Measurements from ENCODE around the gene GPR25.
"Not testable (repeated sequence)": the region's sequence is repeated elsewhere in the genome, so short reads cannot be mapped to it uniquely, and the experiment has no call there.

GPR25 gene

DNA sequence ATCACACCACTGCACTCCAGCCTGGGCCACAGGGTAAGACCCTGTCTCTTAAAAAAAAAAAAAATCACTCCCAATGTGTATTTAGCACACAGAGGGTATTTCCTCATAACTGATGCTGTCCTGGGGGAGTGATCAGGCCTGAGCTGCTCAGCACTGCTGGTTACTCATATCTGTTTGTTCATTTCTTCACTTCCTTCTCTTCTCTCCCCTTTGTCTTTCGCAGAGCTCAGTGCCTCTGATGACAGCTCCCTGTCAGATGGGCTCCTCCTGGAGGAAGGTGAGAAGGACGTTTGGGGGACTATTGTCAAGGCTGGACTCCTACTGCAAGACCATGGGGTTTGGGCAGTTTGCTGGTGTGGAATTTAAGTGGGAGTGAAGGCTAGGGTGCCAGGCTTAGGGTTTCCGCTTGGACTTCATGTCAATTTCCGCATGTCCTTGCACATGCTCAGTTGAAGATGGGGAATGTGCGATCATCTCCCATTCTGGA, 34.9 kb downstream of the GPR25 start:
- H3K9ac ChIP-seq = no peak overlapping the region
- H3K4me1 ChIP-seq = no peaks in the 10 kb centered on the region

DNA sequence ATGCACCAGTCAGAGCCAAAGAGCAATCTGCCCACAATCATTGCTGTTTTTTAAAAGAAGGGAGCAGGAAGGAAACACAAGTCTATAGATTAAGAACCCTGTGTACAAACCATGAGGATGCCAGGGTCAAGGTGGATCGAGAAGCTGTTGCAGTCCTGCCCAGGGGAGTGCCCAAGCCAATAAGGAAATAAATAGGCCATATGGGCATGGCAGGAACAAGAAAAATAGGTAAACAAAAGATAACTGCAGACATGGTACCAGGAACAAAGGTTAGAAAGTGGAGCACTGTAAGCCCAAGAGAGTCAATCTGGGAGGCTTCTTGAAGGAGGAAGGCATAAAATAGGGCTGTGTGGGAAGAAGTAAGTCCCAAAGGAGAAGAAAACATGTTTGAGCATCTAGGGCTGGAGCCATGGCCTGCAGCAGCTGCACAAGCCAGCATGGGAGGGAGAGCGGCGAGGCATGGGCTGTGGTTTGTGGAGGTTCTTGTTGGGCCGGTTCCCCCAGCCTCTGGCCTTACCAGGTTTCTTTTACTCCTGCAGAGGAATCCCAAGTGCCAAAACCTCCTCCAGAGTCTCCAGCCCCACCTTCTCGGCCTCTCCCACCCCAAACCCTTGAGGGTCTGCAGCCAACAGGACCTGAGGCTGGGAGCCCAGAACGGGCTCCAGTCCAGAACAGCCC, 35.5 kb downstream of the GPR25 start:
- Histone ChIP-seq H3K27ac (no peak overlapping the region), H2AFZ (no peak overlapping the region), H3K4me3 (ENCODE audit: low read depth, low read length) (no peak overlapping the region), H3K79me2 (no peaks in the 10 kb centered on the region), H3K9me3 (ENCODE audit: control insufficient read depth, low read length) (no peaks in the 10 kb centered on the region), H3K4me2 (ENCODE audit: low read length) (no peak overlapping the region), H3K4me1 (no peaks in the 10 kb centered on the region), H3K36me3 (ENCODE audit: control insufficient read depth, insufficient read depth, low read length) (no peaks in the 10 kb centered on the region), H3K27me3 (ENCODE audit: control insufficient read depth, insufficient read depth, low read length) (no peaks in the 10 kb centered on the region), H3K9ac (no peak overlapping the region)
- TF ChIP-seq, protein P1, sequence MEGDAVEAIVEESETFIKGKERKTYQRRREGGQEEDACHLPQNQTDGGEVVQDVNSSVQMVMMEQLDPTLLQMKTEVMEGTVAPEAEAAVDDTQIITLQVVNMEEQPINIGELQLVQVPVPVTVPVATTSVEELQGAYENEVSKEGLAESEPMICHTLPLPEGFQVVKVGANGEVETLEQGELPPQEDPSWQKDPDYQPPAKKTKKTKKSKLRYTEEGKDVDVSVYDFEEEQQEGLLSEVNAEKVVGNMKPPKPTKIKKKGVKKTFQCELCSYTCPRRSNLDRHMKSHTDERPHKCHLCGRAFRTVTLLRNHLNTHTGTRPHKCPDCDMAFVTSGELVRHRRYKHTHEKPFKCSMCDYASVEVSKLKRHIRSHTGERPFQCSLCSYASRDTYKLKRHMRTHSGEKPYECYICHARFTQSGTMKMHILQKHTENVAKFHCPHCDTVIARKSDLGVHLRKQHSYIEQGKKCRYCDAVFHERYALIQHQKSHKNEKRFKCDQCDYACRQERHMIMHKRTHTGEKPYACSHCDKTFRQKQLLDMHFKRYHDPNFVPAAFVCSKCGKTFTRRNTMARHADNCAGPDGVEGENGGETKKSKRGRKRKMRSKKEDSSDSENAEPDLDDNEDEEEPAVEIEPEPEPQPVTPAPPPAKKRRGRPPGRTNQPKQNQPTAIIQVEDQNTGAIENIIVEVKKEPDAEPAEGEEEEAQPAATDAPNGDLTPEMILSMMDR (IDR thresholded peaks at IDR 0.05) = no peak

More for the DNA sequence above, 34.9 kb downstream of the GPR25 start:
- H3K4me3 ChIP-seq (ENCODE audit: low read depth, low read length) = no peak overlapping the region
- H3K36me3 ChIP-seq (ENCODE audit: control insufficient read depth, insufficient read depth, low read length) = no peaks in the 10 kb centered on the region
- H3K79me2 ChIP-seq = no peaks in the 10 kb centered on the region
- no peaks in the 10 kb centered on the region for H3K9me3 ChIP-seq (ENCODE audit: control insufficient read depth, low read length)
- H3K27ac ChIP-seq = no peak overlapping the region
- no peaks in the 10 kb centered on the region for H3K27me3 ChIP-seq (ENCODE audit: control insufficient read depth, insufficient read depth, low read length)
- no peak overlapping the region for H2AFZ ChIP-seq
- no peak overlapping the region for H3K4me2 ChIP-seq (ENCODE audit: low read length)
- TF ChIP-seq, protein P1 (IDR thresholded peaks at IDR 0.05) = no peak

GRCh38 chr1:200909071-200909470, 36.3 kb downstream of the GPR25 start:
- no peak overlapping the region for H2AFZ ChIP-seq
- no peaks in the 10 kb centered on the region for H3K79me2 ChIP-seq
- TF ChIP-seq, protein P1 (IDR thresholded peaks at IDR 0.05) = no peak
- H3K4me1 ChIP-seq = no peaks in the 10 kb centered on the region
- H3K9me3 ChIP-seq (ENCODE audit: control insufficient read depth, low read length) = no peaks in the 10 kb centered on the region
- no peaks in the 10 kb centered on the region for H3K36me3 ChIP-seq (ENCODE audit: control insufficient read depth, insufficient read depth, low read length)
- no peak overlapping the region for H3K4me3 ChIP-seq (ENCODE audit: low read depth, low read length)
- no peak overlapping the region for H3K9ac ChIP-seq
- H3K27me3 ChIP-seq (ENCODE audit: control insufficient read depth, insufficient read depth, low read length) = no peaks in the 10 kb centered on the region
- no peak overlapping the region for H3K4me2 ChIP-seq (ENCODE audit: low read length)
- no peak overlapping the region for H3K27ac ChIP-seq

GRCh38 chr1:200909757-200910239, 37.0 kb downstream of the GPR25 start:
- H3K27me3 ChIP-seq (ENCODE audit: control insufficient read depth, insufficient read depth, low read length) = no peaks in the 10 kb centered on the region
- H3K9ac ChIP-seq = no peak overlapping the region
- no peaks in the 10 kb centered on the region for H3K4me1 ChIP-seq
- no peak overlapping the region for H2AFZ ChIP-seq
- no peak overlapping the region for H3K4me2 ChIP-seq (ENCODE audit: low read length)
- TF ChIP-seq, protein P1 (IDR thresholded peaks at IDR 0.05) = no peak
- H3K4me3 ChIP-seq (ENCODE audit: low read depth, low read length) = no peak overlapping the region
- no peaks in the 10 kb centered on the region for H3K79me2 ChIP-seq
- H3K9me3 ChIP-seq (ENCODE audit: control insufficient read depth, low read length) = no peaks in the 10 kb centered on the region
- H3K27ac ChIP-seq = no peak overlapping the region
- no peaks in the 10 kb centered on the region for H3K36me3 ChIP-seq (ENCODE audit: control insufficient read depth, insufficient read depth, low read length)

GRCh38 chr1:200911361-200911760, 38.6 kb downstream of the GPR25 start:
- H3K9me3 ChIP-seq (ENCODE audit: control insufficient read depth, low read length) = no peaks in the 10 kb centered on the region
- H3K79me2 ChIP-seq = no peaks in the 10 kb centered on the region
- H3K27ac ChIP-seq = no peak overlapping the region
- no peaks in the 10 kb centered on the region for H3K27me3 ChIP-seq (ENCODE audit: control insufficient read depth, insufficient read depth, low read length)
- H3K4me2 ChIP-seq (ENCODE audit: low read length) = no peak overlapping the region
- H3K4me1 ChIP-seq = no peaks in the 10 kb centered on the region
- no peaks in the 10 kb centered on the region for H3K36me3 ChIP-seq (ENCODE audit: control insufficient read depth, insufficient read depth, low read length)
- no peak overlapping the region for H3K4me3 ChIP-seq (ENCODE audit: low read depth, low read length)
- TF ChIP-seq, protein P1 (IDR thresholded peaks at IDR 0.05) = no peak
- H3K9ac ChIP-seq = no peak overlapping the region
- H2AFZ ChIP-seq = no peak overlapping the region

- H3K9ac ChIP-seq; H3K27ac ChIP-seq; H3K4me3 ChIP-seq (ENCODE audit: low read depth, low read length); H3K4me1 ChIP-seq; H3K4me2 ChIP-seq (ENCODE audit: low read length); H3K27me3 ChIP-seq (ENCODE audit: control insufficient read depth, insufficient read depth, low read length); H3K9me3 ChIP-seq (ENCODE audit: control insufficient read depth, low read length); H3K79me2 ChIP-seq; H2AFZ ChIP-seq; H3K36me3 ChIP-seq (ENCODE audit: control insufficient read depth, insufficient read depth, low read length): not testable (repeated sequence)
Observed at GRCh38 chr1:200911936-200912335, 39.2 kb downstream of the GPR25 start.
